Measurements from ENCODE around the gene PNRC1.
"Not testable (repeated sequence)": the region's sequence is repeated elsewhere in the genome, so short reads cannot be mapped to it uniquely, and the experiment has no call there.

Gene PNRC1

GRCh38 chr6:89116702-89117101, 36.2 kb downstream of the PNRC1 start:
- TF ChIP-seq CTCF (IDR thresholded peaks at IDR 0.05; ENCODE audit: extremely low read depth, missing control alignments), result no peak
- DNase-seq (ENCODE audit: low spot score), result no peak

- DNase-seq (ENCODE audit: low spot score), result peak; percentile 92
- no peak for TF ChIP-seq CTCF (IDR thresholded peaks at IDR 0.05; ENCODE audit: extremely low read depth, missing control alignments)
These were observed 36.9 kb downstream of the PNRC1 start, which contains the start of gene SRSF12 for GRCh38 chr6:89117211-89118108. Gene SRSF12 (minus strand): TSS chr6:89118071. CDS start chr6:89117887, 184 bp downstream.

- DNase-seq (ENCODE audit: low spot score), result no peak
- no peak for TF ChIP-seq CTCF (IDR thresholded peaks at IDR 0.05; ENCODE audit: extremely low read depth, missing control alignments)
These were observed 38.4 kb downstream of the PNRC1 start for GRCh38 chr6:89118931-89119330.

GRCh38 chr6:89120371-89120770, 39.8 kb downstream of the PNRC1 start:
- no peak for DNase-seq (ENCODE audit: low spot score)
- TF ChIP-seq CTCF (IDR thresholded peaks at IDR 0.05; ENCODE audit: extremely low read depth, missing control alignments), result no peak

- no peak for TF ChIP-seq CTCF (IDR thresholded peaks at IDR 0.05; ENCODE audit: extremely low read depth, missing control alignments)
These were observed 41.4 kb downstream of the PNRC1 start for GRCh38 chr6:89121934-89122333.

GRCh38 chr6:89122625-89123024, 42.1 kb downstream of the PNRC1 start:
- peak; percentile 38 for TF ChIP-seq CTCF (IDR thresholded peaks at IDR 0.05; ENCODE audit: extremely low read depth, missing control alignments)
- peak; percentile 64 for DNase-seq (ENCODE audit: low spot score)

More at GRCh38 chr6:89121934-89122333, 41.4 kb downstream of the PNRC1 start:
- no peak for DNase-seq (ENCODE audit: low spot score)

GRCh38 chr6:89128256-89128671, 47.7 kb downstream of the PNRC1 start:
- DNase-seq (ENCODE audit: low spot score), result not testable (repeated sequence)

GRCh38 chr6:89131599-89131998, 51.0 kb downstream of the PNRC1 start:
- TF ChIP-seq CTCF (IDR thresholded peaks at IDR 0.05; ENCODE audit: extremely low read depth, missing control alignments), result no peak
- no peak for DNase-seq (ENCODE audit: low spot score)
